Ishikawa (cell line): ENCODE measurements around the gene RABGAP1L.

ENCODE experiments used
- CEBPB ChIP-seq: IDR thresholded peaks from 2 replicates; pipeline ENCODE4 v1.6.1; 2012
- CREB1 ChIP-seq: IDR thresholded peaks from 2 replicates; pipeline ENCODE4 v1.6.1; 2012; ENCODE audit warnings: low read depth
- EGR1 ChIP-seq: IDR thresholded peaks from 2 replicates; pipeline ENCODE4 v1.6.1; 2012
- EP300 ChIP-seq: IDR thresholded peaks from 2 replicates; pipeline ENCODE4 v1.6.1; 2012; ENCODE audit warnings: borderline replicate concordance
- FOXM1 ChIP-seq: IDR thresholded peaks from 2 replicates; pipeline ENCODE4 v1.6.1; 2012; ENCODE audit warnings: low read depth, borderline replicate concordance
- MAX ChIP-seq: IDR thresholded peaks from 2 replicates; pipeline ENCODE4 v1.6.1; 2012
- NFIC ChIP-seq: IDR thresholded peaks from 2 replicates; pipeline ENCODE4 v1.6.1; 2012
- REST ChIP-seq: IDR thresholded peaks from 2 replicates; pipeline ENCODE4 v1.6.1; 2012; ENCODE audit warnings: low read depth, mild to moderate bottlenecking
- TAF1 ChIP-seq: IDR thresholded peaks from 2 replicates; pipeline ENCODE4 v1.6.1; 2012; ENCODE audit warnings: low read depth, mild to moderate bottlenecking
- TCF12 ChIP-seq: IDR thresholded peaks from 2 replicates; pipeline ENCODE4 v1.6.1; 2012; ENCODE audit warnings: low read depth
- USF1 ChIP-seq: IDR thresholded peaks from 2 replicates; pipeline ENCODE4 v1.6.1; 2012
- YY1 ChIP-seq: IDR thresholded peaks from 2 replicates; pipeline ENCODE4 v1.6.1; 2012; ENCODE audit warnings: low read depth

RABGAP1L gene

GRCh38 chr1:174968750-174969244 is 809.5 kb downstream of the RABGAP1L start:
- no peak for TF ChIP-seq NFIC
- no peak for TF ChIP-seq EGR1
- no peak for TF ChIP-seq TAF1
- no peak for TF ChIP-seq FOXM1
- TF ChIP-seq MAX, result no peak

GRCh38 chr1:174969977-174970376 is 810.7 kb downstream of the RABGAP1L start:
- TF ChIP-seq TCF12, result no peak

GRCh38 chr1:174971466-174971865 is 812.1 kb downstream of the RABGAP1L start:
- TF ChIP-seq NFIC (no peak), EP300 (no peak), CREB1 (no peak), TAF1 (no peak), REST (no peak), USF1 (no peak)

- TF ChIP-seq EGR1, result no peak
- no peak for TF ChIP-seq REST
Measured at GRCh38 chr1:174971902-174972301, 812.6 kb downstream of the RABGAP1L start.

GRCh38 chr1:174974711-174975119 is 815.4 kb downstream of the RABGAP1L start:
- no peak for TF ChIP-seq EGR1
- TF ChIP-seq YY1, result no peak
- TF ChIP-seq REST, result no peak

GRCh38 chr1:174975764-174976163 is 816.4 kb downstream of the RABGAP1L start:
- TF ChIP-seq TCF12 (no peak), CREB1 (no peak), YY1 (no peak), USF1 (no peak), FOXM1 (no peak), REST (no peak), CEBPB (no peak)
